NCI-H2196 treated with DMSO at 0.1 percent for 48 hours (cell line): ENCODE results near the gene DMRT2.
A peak's percentile ranks its signal among the peaks of the same experiment; 100 is the strongest.

Experiments
- DNase-seq: peaks from one replicate; lab custom pipeline; 2025; ENCODE audit not compliant: unreplicated experiment; lab: John Stamatoyannopoulos, UW

The DMRT2 gene

GRCh38 chr9:1086517-1086916 is 36.4 kb downstream of the DMRT2 start:
- DNase-seq: no peak

- DNase-seq: no peak
These were observed 37.1 kb downstream of the DMRT2 start for GRCh38 chr9:1087120-1087881.

GRCh38 chr9:1094749-1095148 is 44.6 kb downstream of the DMRT2 start:
- no peak for DNase-seq

GRCh38 chr9:1096155-1096964 is 46.2 kb downstream of the DMRT2 start:
- no peak for DNase-seq

GRCh38 chr9:1098551-1098950 is 48.4 kb downstream of the DMRT2 start:
- DNase-seq: no peak

GRCh38 chr9:1100201-1100600 is 50.0 kb downstream of the DMRT2 start:
- no peak for DNase-seq

GRCh38 chr9:1100945-1101344 is 50.8 kb downstream of the DMRT2 start:
- peak; percentile 18 for DNase-seq

- no peak for DNase-seq
These were observed 51.9 kb downstream of the DMRT2 start for GRCh38 chr9:1101846-1102641.

- no peak for DNase-seq
These were observed 52.4 kb downstream of the DMRT2 start for GRCh38 chr9:1102642-1102970.
